ENCODE data around the gene GRK5.

The GRK5 gene

GRCh38 chr10:119198438-119198837 lies 8.9 kb upstream of the GRK5 start:
- H3K27me3 ChIP-seq (replicated peaks; ENCODE audit: insufficient read depth, low read length): no peaks in the 10 kb centered on the region
- H3F3A ChIP-seq (ENCODE audit: insufficient read depth, low read length): no peaks in the 10 kb centered on the region
- H4K20me1 ChIP-seq (ENCODE audit: insufficient read depth, low read length): no peaks in the 10 kb centered on the region
- no peaks in the 10 kb centered on the region for H3K9me3 ChIP-seq (replicated peaks; ENCODE audit: insufficient read depth, low read length)
- H2AFZ ChIP-seq (ENCODE audit: low read length): no peak overlapping the region; the same call in 1 of the 2 replicates
- H3K9ac ChIP-seq (ENCODE audit: low read length): no peak overlapping the region
- no peaks in the 10 kb centered on the region for H3K79me2 ChIP-seq (ENCODE audit: low read length)
- no peaks in the 10 kb centered on the region for H3K4me1 ChIP-seq (ENCODE audit: low read length)
- H3K4me3 ChIP-seq (ENCODE audit: low read length): no peak overlapping the region; the same call in 1 of the 2 replicates
- no peaks in the 10 kb centered on the region for H3K36me3 ChIP-seq (replicated peaks; ENCODE audit: insufficient read depth, low read length)
- peak; percentile 64 for TF ChIP-seq CTCF (IDR thresholded peaks at IDR 0.05; ENCODE audit: low read length)
- TF ChIP-seq EZH2 (optimal IDR thresholded peaks at IDR 0.05; ENCODE audit: low read depth, low read length): no peak
- peak overlapping the region; percentile 23; the same call in 1 of the 2 replicates for H3K4me2 ChIP-seq (ENCODE audit: low read depth, low read length)
- no peaks in the 10 kb centered on the region for H3K9me2 ChIP-seq (replicated peaks; ENCODE audit: insufficient read depth, low read length)
- no peak overlapping the region for H3K27ac ChIP-seq (ENCODE audit: low read length)
- DNase-seq: peak; percentile 40

GRCh38 chr10:119199231-119199992 lies 8.0 kb upstream of the GRK5 start:
- Histone ChIP-seq H3K79me2 (ENCODE audit: low read length) (no peaks in the 10 kb centered on the region), H3K36me3 (replicated peaks; ENCODE audit: insufficient read depth, low read length) (no peaks in the 10 kb centered on the region), H3K9me2 (replicated peaks; ENCODE audit: insufficient read depth, low read length) (no peaks in the 10 kb centered on the region), H3K4me3 (ENCODE audit: low read length) (no peak overlapping the region), H3K4me1 (ENCODE audit: low read length) (no peaks in the 10 kb centered on the region), H3K27ac (ENCODE audit: low read length) (no peak overlapping the region), H2AFZ (ENCODE audit: low read length) (no peak overlapping the region), H3K9me3 (replicated peaks; ENCODE audit: insufficient read depth, low read length) (no peaks in the 10 kb centered on the region), H3K4me2 (ENCODE audit: low read depth, low read length) (no peak overlapping the region), H3K9ac (ENCODE audit: low read length) (no peak overlapping the region), H3F3A (ENCODE audit: insufficient read depth, low read length) (no peaks in the 10 kb centered on the region), H3K27me3 (replicated peaks; ENCODE audit: insufficient read depth, low read length) (no peaks in the 10 kb centered on the region), H4K20me1 (ENCODE audit: insufficient read depth, low read length) (no peaks in the 10 kb centered on the region)
- peak; percentile 50 for DNase-seq
- TF ChIP-seq EZH2 (optimal IDR thresholded peaks at IDR 0.05; ENCODE audit: low read depth, low read length): no peak
- TF ChIP-seq CTCF (IDR thresholded peaks at IDR 0.05; ENCODE audit: low read length): peak; percentile 52

GRCh38 chr10:119201233-119201632 lies 6.1 kb upstream of the GRK5 start:
- no peaks in the 10 kb centered on the region for H3K27me3 ChIP-seq (replicated peaks; ENCODE audit: insufficient read depth, low read length)
- H2AFZ ChIP-seq (ENCODE audit: low read length): no peak overlapping the region
- peaks cover 4% of the 10 kb centered on the region; the same call in 1 of the 2 replicates for H3F3A ChIP-seq (ENCODE audit: insufficient read depth, low read length)
- H3K4me3 ChIP-seq (ENCODE audit: low read length): no peak overlapping the region
- H3K9me2 ChIP-seq (replicated peaks; ENCODE audit: insufficient read depth, low read length): no peaks in the 10 kb centered on the region
- H3K4me1 ChIP-seq (ENCODE audit: low read length): peaks cover 4% of the 10 kb centered on the region
- H4K20me1 ChIP-seq (ENCODE audit: insufficient read depth, low read length): no peaks in the 10 kb centered on the region
- no peaks in the 10 kb centered on the region for H3K36me3 ChIP-seq (replicated peaks; ENCODE audit: insufficient read depth, low read length)
- TF ChIP-seq CTCF (IDR thresholded peaks at IDR 0.05; ENCODE audit: low read length): no peak
- TF ChIP-seq EZH2phosphoT487 (IDR thresholded peaks at IDR 0.05; ENCODE audit: low read length): no peak
- no peak for TF ChIP-seq EZH2 (optimal IDR thresholded peaks at IDR 0.05; ENCODE audit: low read depth, low read length)
- no peak overlapping the region for H3K9ac ChIP-seq (ENCODE audit: low read length)
- no peak overlapping the region for H3K27ac ChIP-seq (ENCODE audit: low read length)
- H3K4me2 ChIP-seq (ENCODE audit: low read depth, low read length): no peak overlapping the region
- no peaks in the 10 kb centered on the region for H3K79me2 ChIP-seq (ENCODE audit: low read length)
- H3K9me3 ChIP-seq (replicated peaks; ENCODE audit: insufficient read depth, low read length): no peaks in the 10 kb centered on the region
- DNase-seq: no peak

Data from MM.1S (cell line).